H9 (cell line): Measurements from ENCODE around the gene C16orf92. TPM values are rescaled to one million over a fixed set of nuclear protein-coding genes. Genes with fewer than 3 reads are reported as not detected.

ENCODE experiments used
- DNase-seq: peaks from one replicate; pipeline ENCODE4 v3.0.0-alpha.2; 2017
- H2AFZ ChIP-seq: one replicate; pipeline ENCODE4 v1.6.1; 2013; ENCODE audit warnings: mild to moderate bottlenecking, low read length, control low read depth, moderate library complexity
- H2AK5ac ChIP-seq: 2 replicates; pipeline ENCODE4 v1.6.1; 2013; ENCODE audit warnings: low read length, control low read depth, mixed read lengths; ENCODE audit not compliant: insufficient read length
- H2BK120ac ChIP-seq: one replicate; pipeline ENCODE4 v1.6.1; 2013; ENCODE audit warnings: low read depth, mild to moderate bottlenecking, low read length, control low read depth, inconsistent platforms; ENCODE audit not compliant: poor library complexity, severe bottlenecking
- H2BK12ac ChIP-seq: 2 replicates; pipeline ENCODE4 v1.6.1; 2013; ENCODE audit warnings: low read length, control low read depth, mixed read lengths, low read depth; ENCODE audit not compliant: insufficient read length
- H2BK15ac ChIP-seq: 2 replicates; pipeline ENCODE4 v1.6.1; 2013; ENCODE audit warnings: low read depth, low read length, control low read depth
- H2BK20ac ChIP-seq: one replicate; pipeline ENCODE4 v1.6.1; 2013; ENCODE audit warnings: low read depth, mild to moderate bottlenecking, low read length, control low read depth, inconsistent platforms; ENCODE audit not compliant: poor library complexity, severe bottlenecking
- H2BK5ac ChIP-seq: 2 replicates; pipeline ENCODE4 v1.6.1; 2013; ENCODE audit warnings: low read length, control low read depth, mixed read lengths; ENCODE audit not compliant: insufficient read length
- H3K14ac ChIP-seq: 2 replicates; pipeline ENCODE4 v1.6.1; 2013; ENCODE audit warnings: low read length, control low read depth; ENCODE audit not compliant: insufficient read depth
- H3K18ac ChIP-seq: 2 replicates; pipeline ENCODE4 v1.6.1; 2013; ENCODE audit warnings: low read depth, mild to moderate bottlenecking, mixed read lengths, low read length, control low read depth; ENCODE audit not compliant: insufficient read length
- H3K23ac ChIP-seq: 2 replicates; pipeline ENCODE4 v1.6.1; 2013; ENCODE audit warnings: low read length, control low read depth, mixed read lengths, low read depth; ENCODE audit not compliant: insufficient read length
- H3K23me2 ChIP-seq: 2 replicates; pipeline ENCODE4 v1.6.1; 2013; ENCODE audit warnings: low read depth, mild to moderate bottlenecking, mixed read lengths, low read length, control low read depth; ENCODE audit not compliant: insufficient read length, poor library complexity, severe bottlenecking
- H3K27ac ChIP-seq: 2 replicates; pipeline ENCODE4 v1.5.1; 2013; ENCODE audit warnings: low read length, control low read depth, mixed read lengths, low read depth; ENCODE audit not compliant: insufficient read length
- H3K27me3 ChIP-seq: 2 replicates; pipeline ENCODE4 v1.6.1; 2013; ENCODE audit warnings: low read length, control low read depth, inconsistent platforms; ENCODE audit not compliant: insufficient read depth
- H3K4ac ChIP-seq: 2 replicates; pipeline ENCODE4 v1.6.1; 2013; ENCODE audit warnings: low read depth, mild to moderate bottlenecking, control low read depth, inconsistent platforms, low read length, moderate library complexity
- H3K4me1 ChIP-seq: 2 replicates; pipeline ENCODE4 v1.6.1; 2013; ENCODE audit warnings: low read length, control low read depth, inconsistent platforms; ENCODE audit not compliant: insufficient read depth
- H3K4me2 ChIP-seq: 2 replicates; pipeline ENCODE4 v1.6.1; 2013; ENCODE audit warnings: low read length, control low read depth, mixed read lengths; ENCODE audit not compliant: insufficient read length, insufficient read depth
- H3K56ac ChIP-seq: 2 replicates; pipeline ENCODE4 v1.6.1; 2013; ENCODE audit warnings: low read depth, mild to moderate bottlenecking, mixed read lengths, low read length, control low read depth; ENCODE audit not compliant: insufficient read length
- H3K79me1 ChIP-seq: 2 replicates; pipeline ENCODE4 v1.6.1; 2013; ENCODE audit warnings: low read depth, mild to moderate bottlenecking, moderate library complexity, low read length, control low read depth, inconsistent platforms; ENCODE audit not compliant: insufficient read depth, poor library complexity, severe bottlenecking
- H3K79me2 ChIP-seq: 2 replicates; pipeline ENCODE4 v1.6.1; 2013; ENCODE audit warnings: low read length, control low read depth, inconsistent platforms; ENCODE audit not compliant: insufficient read depth
- H3K9ac ChIP-seq: 2 replicates; pipeline ENCODE4 v1.6.1; 2013; ENCODE audit warnings: low read length, control low read depth, mixed read lengths; ENCODE audit not compliant: insufficient read length; ENCODE audit errors: extremely low read depth
- H3K9me3 ChIP-seq: one replicate; pipeline ENCODE4 v1.6.1; 2013; ENCODE audit warnings: low read depth, low read length, inconsistent platforms; ENCODE audit not compliant: control insufficient read depth
- H3T11ph ChIP-seq: one replicate; pipeline ENCODE4 v1.6.1; 2013; ENCODE audit warnings: mild to moderate bottlenecking, low read length, control low read depth, inconsistent platforms
- H4K20me1 ChIP-seq: one replicate; pipeline ENCODE4 v1.6.1; 2013; ENCODE audit not compliant: control insufficient read depth, insufficient read length, insufficient read depth
- H4K5ac ChIP-seq: 2 replicates; pipeline ENCODE4 v1.6.1; 2013; ENCODE audit warnings: low read depth, mild to moderate bottlenecking, mixed read lengths, low read length, control low read depth; ENCODE audit not compliant: insufficient read length
- H4K8ac ChIP-seq: replicated peaks from 2 replicates; pipeline ENCODE4 v1.6.1; 2013; ENCODE audit warnings: low read length, control low read depth, mixed read lengths, low read depth; ENCODE audit not compliant: insufficient read length
- H4K91ac ChIP-seq: 2 replicates; pipeline ENCODE4 v1.6.1; 2013; ENCODE audit warnings: low read depth, mild to moderate bottlenecking, moderate library complexity, mixed read lengths, low read length, control low read depth; ENCODE audit not compliant: insufficient read length
- H3K27ac Mint-ChIP-seq, 3 experiments: 2 replicates in 2 of 3; 3 replicates in 1 of 3; pipeline ENCODE4 v1.8.0; 2020 to 2021; ENCODE audit warnings: mixed read lengths in 3 of 3, mild to moderate bottlenecking in 1 of 3, moderate library complexity in 1 of 3
- H3K27me3 Mint-ChIP-seq: 2 replicates; pipeline ENCODE4 v1.8.0; 2021; ENCODE audit warnings: low read depth, mild to moderate bottlenecking, moderate library complexity, mixed read lengths
- H3K36me3 Mint-ChIP-seq, 3 experiments: 2 replicates in 2 of 3; 3 replicates in 1 of 3; pipeline ENCODE4 v1.8.0; 2020 to 2021; ENCODE audit warnings: low read depth in 3 of 3, mixed read lengths in 3 of 3; ENCODE audit not compliant: insufficient read depth in 1 of 3
- H3K4me1 Mint-ChIP-seq, 2 experiments: 2 replicates each; pipeline ENCODE4 v1.8.0; 2020; ENCODE audit warnings: mixed read lengths in 2 of 2
- H3K4me3 Mint-ChIP-seq, 2 experiments: 2 replicates in 1 of 2; 3 replicates in 1 of 2; pipeline ENCODE4 v1.8.0; 2020 to 2021; ENCODE audit warnings: mild to moderate bottlenecking in 2 of 2, mixed read lengths in 2 of 2, moderate library complexity in 1 of 2
- H3K9me3 Mint-ChIP-seq, 2 experiments: 2 replicates in 1 of 2; 3 replicates in 1 of 2; pipeline ENCODE4 v1.8.0; 2020; ENCODE audit warnings: mild to moderate bottlenecking in 2 of 2, mixed read lengths in 2 of 2, moderate library complexity in 1 of 2
- WGBS: extraction: QIAGEN DNeasy Blood & Tissue Kit; methylation state at CpG from one replicate; pipeline ENCODE4 v1.1.7; 2013; ENCODE audit warnings: missing lambda C conversion rate, low lambda C conversion rate, mixed read lengths; ENCODE audit not compliant: insufficient read length; ENCODE audit errors: extremely low coverage; 5-methylcytosine and 5-hydroxymethylcytosine counted together
- total RNA-seq: library from RNA; stranded (reverse); gene quantifications from 2 replicates; pipeline ENCODE4 v1.2.1, GENCODE V29; 2021
- TF ChIP-seq, protein P1 (sequence below): fragments of 200-600 bp; sonication (generic); conservative IDR thresholded peaks from 3 replicates; pipeline ENCODE4 v1.8.0; 2021; ENCODE audit warnings: antibody characterized with exemption, mild to moderate bottlenecking

Gene C16orf92
- total RNA-seq, 1 experiment from 2014 or later, result not detected

DNA sequence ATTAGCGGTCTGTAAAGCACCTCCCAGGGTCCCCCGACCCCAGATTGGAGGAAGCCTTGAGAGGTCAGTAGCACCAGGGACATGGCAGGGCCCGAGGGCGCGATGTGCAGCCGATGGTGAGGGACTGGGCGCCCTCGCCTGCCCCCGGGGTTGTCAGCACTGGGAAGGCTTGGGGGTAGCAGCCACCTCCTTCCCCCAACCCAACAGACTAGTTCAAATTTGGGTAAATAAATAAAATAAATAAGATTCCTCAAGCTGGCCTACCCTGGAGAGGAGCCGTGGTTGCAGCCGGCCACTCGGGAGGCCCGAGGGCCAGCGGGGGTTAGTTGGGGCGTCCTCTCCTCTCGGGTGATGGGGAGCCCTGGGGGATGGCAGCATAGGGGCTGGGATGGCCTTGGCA, 1.5 kb downstream of the C16orf92 start:
- Histone ChIP-seq H3K4ac (no peak overlapping the region), H3T11ph (no peak overlapping the region), H3K4me1 (peaks cover 2% of the 10 kb centered on the region; the same call in 1 of the 2 replicates), H2AFZ (no peak overlapping the region), H4K20me1 (no peaks in the 10 kb centered on the region), H3K14ac (no peak overlapping the region), H3K4me2 (no peak overlapping the region), H3K27me3 (no peaks in the 10 kb centered on the region), H3K79me2 (no peaks in the 10 kb centered on the region), H3K56ac (no peak overlapping the region), H3K27ac (no peak overlapping the region), H2BK5ac (no peak overlapping the region), H3K79me1 (no peaks in the 10 kb centered on the region), H2AK5ac (no peak overlapping the region), H3K9ac (no peak overlapping the region), H2BK20ac (no peak overlapping the region), H4K5ac (no peak overlapping the region), H3K9me3 (no peaks in the 10 kb centered on the region), H3K23me2 (peaks cover 7% of the 10 kb centered on the region), H2BK120ac (no peak overlapping the region), H4K8ac (no peak overlapping the region), H4K91ac (no peak overlapping the region), H3K18ac (no peak overlapping the region), H2BK12ac (no peak overlapping the region), H3K23ac (no peak overlapping the region), H2BK15ac (no peak overlapping the region)
- TF ChIP-seq, protein P1, sequence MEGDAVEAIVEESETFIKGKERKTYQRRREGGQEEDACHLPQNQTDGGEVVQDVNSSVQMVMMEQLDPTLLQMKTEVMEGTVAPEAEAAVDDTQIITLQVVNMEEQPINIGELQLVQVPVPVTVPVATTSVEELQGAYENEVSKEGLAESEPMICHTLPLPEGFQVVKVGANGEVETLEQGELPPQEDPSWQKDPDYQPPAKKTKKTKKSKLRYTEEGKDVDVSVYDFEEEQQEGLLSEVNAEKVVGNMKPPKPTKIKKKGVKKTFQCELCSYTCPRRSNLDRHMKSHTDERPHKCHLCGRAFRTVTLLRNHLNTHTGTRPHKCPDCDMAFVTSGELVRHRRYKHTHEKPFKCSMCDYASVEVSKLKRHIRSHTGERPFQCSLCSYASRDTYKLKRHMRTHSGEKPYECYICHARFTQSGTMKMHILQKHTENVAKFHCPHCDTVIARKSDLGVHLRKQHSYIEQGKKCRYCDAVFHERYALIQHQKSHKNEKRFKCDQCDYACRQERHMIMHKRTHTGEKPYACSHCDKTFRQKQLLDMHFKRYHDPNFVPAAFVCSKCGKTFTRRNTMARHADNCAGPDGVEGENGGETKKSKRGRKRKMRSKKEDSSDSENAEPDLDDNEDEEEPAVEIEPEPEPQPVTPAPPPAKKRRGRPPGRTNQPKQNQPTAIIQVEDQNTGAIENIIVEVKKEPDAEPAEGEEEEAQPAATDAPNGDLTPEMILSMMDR, result no peak
- H3K4me1 Mint-ChIP-seq, result peaks cover 8 to 23% of the 10 kb centered on the region in 2 experiments
- DNase-seq, result no peak
- H3K27ac Mint-ChIP-seq, result peak overlapping the region in 1 of 3 experiments; percentile 85; a peak in 2 of 7 replicates
- H3K27me3 Mint-ChIP-seq, result no peaks in the 10 kb centered on the region; the same call in 1 of the 2 replicates
- H3K36me3 Mint-ChIP-seq, result peaks cover 6 to 16% (median 10%) of the 10 kb centered on the region in 3 experiments; a peak in 5 of 7 replicates
- H3K4me3 Mint-ChIP-seq, result no peak overlapping the region
- no peaks in the 10 kb centered on the region; a peak in 1 of 5 replicates for H3K9me3 Mint-ChIP-seq
- WGBS, result no CpG with 5 or more reads among the region's 16 CpGs
